GM21619 (cell line): Measurements from ENCODE around the gene SNTG2.

Experiments used
- ATAC-seq: cut with Tn5 transposase; IDR thresholded peaks from one replicate; pipeline ENCODE4 v1.9.1; 2021; ENCODE audit not compliant: unreplicated experiment

Gene SNTG2

GRCh38 chr2:926259-926793 is 24.3 kb upstream of the SNTG2 start:
- ATAC-seq, result no peak

GRCh38 chr2:926896-927295 is 23.8 kb upstream of the SNTG2 start:
- ATAC-seq, result no peak

DNA sequence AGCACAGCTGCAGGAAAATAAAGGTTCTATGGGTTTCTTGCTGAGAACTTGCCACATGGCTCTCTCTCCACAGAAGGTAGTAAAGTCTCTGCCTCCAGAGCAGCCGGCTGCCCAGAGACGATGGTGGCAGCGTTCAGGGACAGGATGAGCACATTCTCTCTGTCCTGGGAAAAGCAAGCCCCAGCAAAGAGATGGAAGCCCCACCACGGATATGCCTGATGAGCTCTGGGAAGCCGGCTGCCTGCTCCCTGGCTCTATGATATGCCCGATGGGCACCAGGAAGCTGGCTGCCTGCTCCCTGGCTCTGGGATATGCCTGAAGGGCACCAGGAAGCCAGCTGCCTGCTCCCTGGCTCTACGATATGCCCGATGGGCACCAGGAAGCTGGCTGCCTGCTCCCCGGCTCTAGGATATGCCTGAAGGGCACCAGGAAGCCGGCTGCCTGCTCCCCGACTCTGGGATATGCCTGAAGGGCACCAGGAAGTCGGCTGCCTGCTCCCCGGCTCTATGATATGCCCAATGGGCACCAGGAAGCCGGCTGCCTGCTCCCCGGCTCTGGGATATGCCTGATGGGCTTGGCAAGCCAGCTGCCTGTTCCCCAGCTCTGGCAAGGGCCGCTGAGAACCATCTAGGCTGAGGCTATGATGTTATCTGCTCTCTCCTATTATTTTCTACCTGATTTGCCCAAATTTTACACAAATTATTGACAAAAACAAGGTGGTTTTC is 21.5 kb upstream of the SNTG2 start:
- ATAC-seq, result no peak

GRCh38 chr2:929925-930324 is 20.7 kb upstream of the SNTG2 start:
- ATAC-seq, result no peak

- ATAC-seq, result no peak
Observed at GRCh38 chr2:930935-931334, 19.7 kb upstream of the SNTG2 start.

DNA sequence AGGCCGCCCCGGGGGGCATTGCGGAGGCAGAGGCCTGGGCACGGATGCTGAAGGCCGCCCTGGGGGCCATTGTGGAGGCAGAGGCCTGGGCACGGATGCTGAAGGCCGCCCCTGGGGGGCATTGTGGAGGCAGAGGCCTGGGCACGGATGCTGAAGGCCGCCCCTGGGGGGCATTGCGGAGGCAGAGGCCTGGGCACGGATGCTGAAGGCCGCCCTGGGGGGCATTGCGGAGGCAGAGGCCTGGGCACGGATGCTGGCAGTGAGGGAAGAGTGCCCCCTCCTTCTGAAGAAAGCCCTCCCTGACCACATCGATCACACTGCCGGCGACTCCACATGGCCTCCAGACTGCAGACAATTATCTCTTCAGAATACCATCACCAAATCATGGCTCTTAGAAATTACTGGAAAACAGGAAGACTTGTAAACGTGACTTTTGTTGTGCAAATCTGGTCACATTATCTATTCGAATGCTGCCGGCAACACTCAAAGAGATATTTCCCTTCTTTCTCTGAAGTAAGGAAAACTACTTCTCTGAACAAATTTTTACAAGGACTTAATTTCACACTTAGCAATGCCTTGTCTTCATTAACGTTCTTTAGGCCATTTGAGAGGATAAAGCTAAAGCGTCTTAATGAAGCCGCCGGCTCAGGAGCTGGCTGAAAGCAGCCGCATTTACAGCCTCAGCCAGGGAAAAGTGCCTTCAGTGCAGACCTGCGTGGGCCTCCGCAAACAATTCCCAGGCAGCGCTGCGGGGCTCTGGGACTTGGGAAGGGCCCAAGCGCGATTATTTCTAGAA is 18.1 kb upstream of the SNTG2 start:
- ATAC-seq, result no peak

DNA sequence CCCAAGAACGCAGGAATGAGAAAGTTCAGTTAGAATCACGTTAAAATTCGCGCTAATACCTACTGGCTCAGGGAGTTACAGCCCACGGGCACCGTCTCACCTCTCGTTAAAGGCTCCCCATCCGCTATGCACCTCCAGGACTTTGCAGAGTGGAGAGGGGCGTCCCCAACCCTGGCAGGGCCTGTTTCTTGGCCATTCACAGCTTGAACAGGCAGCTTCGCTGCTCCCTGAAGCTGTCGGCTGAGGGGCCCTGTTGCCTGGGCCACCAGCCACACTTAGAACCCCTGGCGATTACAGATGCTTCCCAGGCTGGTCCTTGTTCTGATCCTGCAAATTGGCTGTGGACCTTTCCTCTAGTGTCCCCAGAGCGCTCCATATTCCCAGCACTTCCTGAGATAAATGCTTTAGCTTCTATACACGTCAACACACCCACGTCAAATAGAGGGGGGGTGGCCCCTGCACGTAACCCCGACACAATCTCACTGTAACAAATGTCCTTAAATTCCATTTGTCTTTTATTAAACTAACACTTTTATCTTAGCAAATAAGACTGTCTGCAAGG is 16.8 kb upstream of the SNTG2 start:
- no peak for ATAC-seq

DNA sequence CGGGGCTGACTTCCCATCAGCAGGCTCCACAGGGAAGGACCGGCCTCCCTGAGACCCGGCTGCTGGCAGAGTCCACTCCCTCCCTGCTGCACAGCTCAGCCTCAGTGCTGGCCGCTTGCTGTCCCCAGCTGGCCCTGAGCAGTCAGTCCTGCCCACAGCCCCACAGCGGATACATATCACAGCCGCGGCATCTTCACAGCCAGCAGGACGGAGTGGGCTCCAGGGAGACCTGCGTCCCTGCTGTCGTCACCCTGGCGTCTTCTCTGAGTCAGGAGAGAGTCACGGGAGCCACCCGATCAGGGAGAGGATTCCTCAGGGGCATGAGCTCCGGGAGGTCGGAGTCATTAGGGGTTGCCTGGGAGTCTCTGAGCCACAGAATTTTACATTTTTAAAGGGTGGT is 13.1 kb upstream of the SNTG2 start:
- ATAC-seq, result no peak

DNA sequence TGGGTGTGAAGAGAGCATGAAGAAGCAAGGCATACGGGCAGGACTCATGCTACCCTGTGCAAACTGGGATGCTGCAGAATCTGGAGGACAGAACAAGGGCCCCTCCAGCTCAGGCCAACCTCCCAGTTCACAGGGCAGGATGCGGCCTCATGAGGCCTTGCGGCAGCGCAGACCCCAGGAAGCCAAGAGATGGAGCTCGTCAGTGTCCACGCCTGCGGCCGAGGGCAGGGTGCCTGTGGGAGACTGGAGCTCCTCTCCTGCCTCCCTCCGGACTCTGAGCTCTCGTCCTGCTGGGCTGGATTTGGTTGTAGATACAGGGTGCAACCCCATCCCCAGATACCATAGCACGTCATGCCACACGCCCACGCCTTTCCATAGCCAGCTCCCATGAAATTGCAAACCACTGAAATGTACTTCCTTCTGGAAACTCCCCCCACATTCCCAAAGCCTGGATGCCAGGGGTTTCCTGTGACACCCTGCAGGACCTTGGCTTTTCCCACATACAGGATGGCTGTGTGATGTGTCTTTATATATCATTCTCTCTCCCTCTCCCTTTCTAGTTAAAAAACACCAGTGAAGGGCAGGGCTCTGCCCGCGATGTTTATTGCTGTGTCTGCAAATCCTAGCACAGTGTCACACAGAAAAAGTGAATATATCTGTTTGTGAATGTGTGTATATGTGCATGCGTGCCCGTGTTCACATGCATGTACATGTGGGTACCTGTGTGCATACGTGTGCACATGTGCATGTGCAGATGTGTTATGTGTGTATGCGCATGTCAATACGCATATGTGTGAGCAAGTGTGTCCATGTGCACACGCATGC is 12.3 kb upstream of the SNTG2 start:
- no peak for ATAC-seq

DNA sequence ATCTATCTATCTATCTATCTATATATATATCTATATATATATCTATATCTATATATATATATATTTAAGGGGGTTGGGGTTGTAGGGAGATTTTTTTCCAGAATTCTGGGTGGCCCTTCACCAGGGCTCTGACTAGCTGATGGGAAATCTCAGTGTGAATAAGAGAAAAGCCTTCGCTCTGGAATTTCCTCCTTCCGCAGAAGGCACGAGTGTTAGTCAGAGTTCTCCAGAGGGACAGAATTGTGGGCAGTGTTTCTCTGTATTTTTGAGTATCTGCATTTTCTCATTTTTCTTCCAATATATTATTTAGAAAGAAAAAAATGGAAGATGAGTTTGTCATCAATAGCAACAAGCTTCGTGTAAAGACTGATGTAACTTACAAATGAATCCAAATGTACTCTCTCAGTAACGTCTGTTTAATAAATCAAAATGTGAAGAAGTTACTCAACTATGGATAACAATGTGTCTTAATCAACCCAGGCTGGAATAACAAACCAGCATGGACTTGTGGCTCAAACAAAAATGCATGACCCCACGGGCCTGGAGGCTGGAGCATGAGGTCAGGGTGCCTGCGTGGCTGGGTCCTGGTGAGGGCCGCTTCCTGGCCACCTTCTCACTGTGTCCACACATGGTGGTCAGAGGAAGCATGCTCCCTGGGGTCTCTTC is 10.6 kb upstream of the SNTG2 start:
- no peak for ATAC-seq

DNA sequence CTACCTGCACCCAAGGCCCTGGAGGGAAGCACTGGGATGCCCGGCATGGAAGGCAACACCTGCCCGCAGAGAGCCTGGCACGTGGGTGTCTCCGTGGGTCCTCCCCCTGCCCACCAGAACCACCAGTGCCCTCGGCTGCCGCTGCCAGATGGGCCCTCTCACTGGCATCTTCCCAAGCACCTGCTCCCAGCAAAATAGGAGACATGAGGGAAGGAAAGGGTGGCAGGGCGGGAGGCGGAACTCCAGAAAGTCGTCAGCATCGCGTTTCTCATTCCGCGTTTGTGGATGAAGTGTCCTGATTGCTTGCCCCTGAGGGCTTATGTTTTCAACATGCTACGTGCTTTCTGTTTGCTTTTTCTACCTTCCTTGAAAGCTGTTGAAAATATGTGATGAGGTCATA is 8.8 kb upstream of the SNTG2 start:
- no peak for ATAC-seq

DNA sequence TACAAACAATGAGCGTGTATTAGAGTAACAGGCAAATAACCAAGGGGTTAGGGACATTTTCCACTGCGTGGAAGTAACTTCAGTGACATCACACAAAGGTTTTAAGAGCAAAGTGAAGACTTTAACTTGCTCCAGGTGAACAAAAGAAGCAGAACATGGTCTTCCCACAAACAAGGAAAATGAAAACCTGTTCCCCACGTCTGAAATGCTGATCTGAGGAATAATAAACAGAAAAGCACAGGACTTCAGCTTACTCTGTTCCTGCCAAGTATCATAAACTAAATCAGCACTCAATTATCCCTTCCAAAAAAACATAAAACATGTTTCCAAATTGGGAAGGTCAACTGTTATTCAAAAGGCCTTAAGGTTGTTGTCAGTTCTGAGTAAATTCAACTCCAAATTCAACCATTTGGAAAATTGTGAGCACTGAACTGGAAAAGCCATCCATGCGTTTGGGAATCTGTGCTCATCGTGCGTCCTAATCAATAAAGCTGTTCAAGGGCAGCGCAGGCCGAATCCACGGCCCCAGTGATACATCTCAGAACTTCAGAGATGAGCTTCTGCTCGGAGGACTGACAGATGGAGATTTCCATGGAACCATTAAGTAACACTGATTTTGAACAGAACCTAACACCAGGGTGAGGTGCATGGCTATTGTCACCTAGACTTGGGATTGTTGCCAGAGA is 7.7 kb upstream of the SNTG2 start:
- ATAC-seq, result no peak

DNA sequence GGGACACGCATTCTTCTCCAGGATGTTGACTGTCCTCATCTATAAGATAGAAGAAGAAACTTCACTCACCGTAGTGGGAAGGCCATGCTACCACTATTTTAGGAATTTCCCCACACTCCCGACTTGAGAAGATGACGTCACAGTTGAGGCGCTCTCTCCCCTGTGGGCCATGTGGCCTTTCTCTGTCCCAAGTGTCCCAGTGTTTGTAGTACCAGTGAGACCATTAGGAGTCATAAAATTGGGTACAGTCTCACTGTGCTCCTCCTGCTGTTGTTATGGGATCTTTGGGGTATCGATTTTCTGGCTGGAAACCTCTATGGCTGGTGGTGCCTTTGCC is 7.2 kb upstream of the SNTG2 start:
- ATAC-seq, result no peak

DNA sequence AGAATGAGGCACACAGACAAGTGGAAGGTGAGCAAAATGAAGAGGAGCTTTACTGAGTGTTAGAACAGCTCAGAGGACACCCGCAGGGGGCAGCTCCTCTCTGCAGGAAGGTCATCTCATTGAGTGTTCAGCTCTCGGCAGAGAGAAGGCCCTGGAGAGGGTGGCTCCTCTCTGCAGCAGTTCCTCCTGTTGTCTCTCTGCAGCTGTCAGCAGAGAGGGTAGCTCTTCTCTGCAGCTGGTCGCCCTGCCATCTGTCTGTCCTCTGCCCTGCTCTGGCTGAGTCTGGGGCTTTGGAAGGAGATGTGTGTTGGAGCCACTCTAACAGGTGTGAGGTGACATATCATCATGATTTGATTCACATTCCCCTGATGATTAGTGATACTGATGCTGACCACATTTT is 6.8 kb upstream of the SNTG2 start:
- ATAC-seq, result no peak

DNA sequence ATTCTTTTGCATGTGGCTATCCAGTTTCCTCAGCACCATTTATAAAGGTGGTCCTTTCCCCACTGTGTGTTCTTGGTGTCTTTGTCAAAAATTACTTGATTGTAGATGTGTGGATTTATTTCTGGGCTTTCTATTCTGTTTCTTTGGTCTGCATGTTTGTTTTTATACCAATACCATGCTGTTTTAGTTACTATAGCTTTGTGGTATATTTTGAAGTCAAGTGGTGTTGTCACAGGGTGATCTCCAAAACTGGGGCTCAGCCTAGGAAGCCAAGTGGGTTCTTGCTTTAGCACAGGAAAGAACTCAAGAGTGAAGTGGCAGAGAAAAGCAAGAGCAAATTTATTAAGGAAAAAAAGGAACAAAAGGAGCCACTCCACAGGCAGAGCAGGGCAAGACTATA is 6.0 kb upstream of the SNTG2 start:
- ATAC-seq, result no peak

GRCh38 chr2:945104-945503 is 5.5 kb upstream of the SNTG2 start:
- ATAC-seq, result no peak

GRCh38 chr2:946073-946948 is 4.3 kb upstream of the SNTG2 start:
- ATAC-seq, result peak; percentile 54

GRCh38 chr2:949384-950079 is 1.1 kb upstream of the SNTG2 start:
- no peak for ATAC-seq
